ENCODE results near the gene ACSF2.

ACSF2 gene

DNA sequence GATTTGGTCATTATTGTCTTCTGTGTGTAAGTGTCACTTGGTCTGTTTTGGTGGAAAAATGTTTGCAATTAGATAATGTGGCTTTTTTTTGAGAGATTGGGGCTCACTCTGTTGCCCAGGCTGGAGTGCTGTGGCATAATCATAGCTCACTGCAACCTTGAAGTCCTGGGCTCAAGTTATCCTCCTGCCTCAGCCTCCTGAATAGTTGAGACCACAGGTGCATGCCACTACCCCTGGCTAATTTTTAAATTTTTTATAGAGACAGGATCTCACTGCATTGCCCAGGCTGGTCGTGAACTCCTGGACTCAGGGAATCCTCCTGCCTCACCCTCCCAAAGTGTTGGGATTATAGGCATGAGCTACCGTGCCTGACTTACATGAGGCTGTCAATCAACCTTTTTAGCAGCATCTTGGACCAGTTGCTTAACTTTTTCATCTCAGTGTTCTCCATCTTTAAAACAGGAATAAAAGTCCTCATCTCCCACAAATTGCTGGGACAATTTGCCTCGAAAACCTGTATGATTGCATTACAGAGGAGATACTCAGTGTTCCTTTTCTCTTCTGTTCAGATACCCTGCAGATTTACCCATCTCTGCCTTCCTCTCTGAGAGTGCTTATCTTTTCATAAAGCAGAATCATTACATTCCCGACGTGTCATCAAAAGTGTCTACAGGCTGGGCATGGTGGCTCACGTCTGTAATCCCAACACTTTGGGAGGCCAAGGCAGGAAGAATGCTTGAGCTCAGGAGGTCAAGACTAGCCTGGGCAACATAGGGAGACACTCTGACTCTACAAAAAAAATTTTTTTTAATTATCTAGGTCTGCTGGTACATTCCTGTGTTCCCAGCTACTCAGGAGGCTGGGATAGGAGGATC, 19.1 kb downstream of the ACSF2 start:
- H3K36me3 ChIP-seq (ENCODE audit: control insufficient read depth, insufficient read depth, low read length) = no peaks in the 10 kb centered on the region
- no peaks in the 10 kb centered on the region for H3K9me3 ChIP-seq (ENCODE audit: control insufficient read depth, low read length)
- no peak overlapping the region for H3K27ac ChIP-seq
- peaks cover 13% of the 10 kb centered on the region for H3K4me1 ChIP-seq
- peaks cover 11% of the 10 kb centered on the region for H3K79me2 ChIP-seq
- no peak overlapping the region for H3K4me2 ChIP-seq (ENCODE audit: low read length)
- no peak overlapping the region for H3K4me3 ChIP-seq (ENCODE audit: low read depth, low read length)
- H2AFZ ChIP-seq = no peak overlapping the region
- no peak for TF ChIP-seq CTCF (IDR thresholded peaks at IDR 0.05)
- H3K27me3 ChIP-seq (ENCODE audit: control insufficient read depth, insufficient read depth, low read length) = no peaks in the 10 kb centered on the region
- H3K9ac ChIP-seq = no peak overlapping the region

DNA sequence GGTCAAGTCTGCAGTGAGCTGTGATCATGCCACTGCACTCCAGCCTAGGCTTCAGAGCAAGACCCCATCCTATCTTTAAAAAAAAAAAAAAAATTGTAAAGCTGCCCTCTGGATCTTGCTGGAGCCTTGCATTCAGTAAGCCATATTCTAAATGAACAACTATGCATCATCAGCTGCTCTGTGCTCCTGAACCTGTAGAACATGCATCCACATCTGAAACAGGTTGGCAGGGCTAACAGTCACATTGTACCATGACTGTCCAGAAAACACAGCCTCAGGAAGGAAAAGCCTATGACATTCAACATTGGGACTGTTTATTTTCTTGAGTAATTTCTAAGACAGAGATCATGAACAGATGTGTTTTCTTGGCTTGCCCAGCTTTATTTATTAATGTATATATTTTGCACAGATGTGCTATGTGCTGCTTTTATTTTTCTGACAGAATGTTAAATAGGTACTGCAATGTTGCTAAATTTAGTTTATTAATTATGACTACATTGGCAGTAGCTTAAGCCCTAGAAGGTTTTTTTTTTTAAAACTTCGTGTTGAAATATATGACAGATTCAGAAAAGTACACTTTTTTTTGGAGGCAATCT, 19.8 kb downstream of the ACSF2 start:
- Histone ChIP-seq H3K9ac (no peak overlapping the region), H3K4me3 (ENCODE audit: low read depth, low read length) (no peak overlapping the region), H3K79me2 (peaks cover 17% of the 10 kb centered on the region), H3K9me3 (ENCODE audit: control insufficient read depth, low read length) (no peaks in the 10 kb centered on the region), H3K4me1 (peaks cover 7% of the 10 kb centered on the region), H3K4me2 (ENCODE audit: low read length) (no peak overlapping the region), H2AFZ (no peak overlapping the region), H3K27me3 (ENCODE audit: control insufficient read depth, insufficient read depth, low read length) (no peaks in the 10 kb centered on the region), H3K36me3 (ENCODE audit: control insufficient read depth, insufficient read depth, low read length) (no peaks in the 10 kb centered on the region), H3K27ac (no peak overlapping the region)
- no peak for TF ChIP-seq CTCF (IDR thresholded peaks at IDR 0.05)

DNA sequence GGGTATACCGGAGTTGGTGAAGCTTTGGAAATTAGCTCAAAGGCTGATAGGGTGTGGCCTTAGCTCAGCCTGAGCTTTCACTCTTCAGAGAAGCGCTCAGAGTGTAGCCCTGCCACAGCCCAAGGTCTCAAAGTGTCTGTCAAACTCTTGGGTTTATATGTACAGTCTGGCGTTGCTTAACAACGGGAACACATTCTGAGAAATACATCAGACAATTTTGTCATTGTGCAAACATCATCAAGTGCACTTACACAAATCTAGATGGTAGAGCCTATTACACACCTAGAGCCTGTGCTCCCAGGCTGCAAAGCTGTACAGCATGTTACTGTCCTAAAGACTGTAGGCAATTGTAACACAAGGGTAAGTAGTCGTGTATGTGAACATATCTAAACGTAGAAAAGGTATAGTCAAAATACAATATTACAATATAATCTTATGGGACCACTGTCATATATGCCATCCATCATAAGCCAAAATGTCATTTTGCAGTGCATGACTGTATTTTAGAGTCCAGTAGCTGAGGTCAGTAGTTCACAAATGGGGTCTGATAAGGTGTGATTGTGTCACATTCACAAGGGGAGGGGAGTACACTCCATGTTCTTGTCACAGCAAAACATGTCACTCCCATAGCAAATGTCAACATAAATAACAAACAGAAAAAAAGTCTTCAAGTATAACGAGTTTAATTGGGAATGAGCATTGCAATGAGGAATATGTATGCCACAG, 22.0 kb downstream of the ACSF2 start:
- Histone ChIP-seq H2AFZ (no peak overlapping the region), H3K27ac (no peak overlapping the region), H3K4me1 (no peaks in the 10 kb centered on the region), H3K4me2 (ENCODE audit: low read length) (no peak overlapping the region), H3K9ac (no peak overlapping the region), H3K27me3 (ENCODE audit: control insufficient read depth, insufficient read depth, low read length) (no peaks in the 10 kb centered on the region), H3K9me3 (ENCODE audit: control insufficient read depth, low read length) (no peaks in the 10 kb centered on the region), H3K79me2 (peaks cover 9% of the 10 kb centered on the region), H3K36me3 (ENCODE audit: control insufficient read depth, insufficient read depth, low read length) (no peaks in the 10 kb centered on the region), H3K4me3 (ENCODE audit: low read depth, low read length) (no peak overlapping the region)
- no peak for TF ChIP-seq CTCF (IDR thresholded peaks at IDR 0.05)

GRCh38 chr17:50448643-50449042, 22.6 kb downstream of the ACSF2 start:
- Histone ChIP-seq H3K79me2 (peaks cover 9% of the 10 kb centered on the region), H2AFZ (no peak overlapping the region), H3K4me2 (ENCODE audit: low read length) (no peak overlapping the region), H3K9ac (no peak overlapping the region), H3K27ac (no peak overlapping the region), H3K27me3 (ENCODE audit: control insufficient read depth, insufficient read depth, low read length) (no peaks in the 10 kb centered on the region), H3K4me3 (ENCODE audit: low read depth, low read length) (no peak overlapping the region), H3K4me1 (no peaks in the 10 kb centered on the region), H3K9me3 (ENCODE audit: control insufficient read depth, low read length) (no peaks in the 10 kb centered on the region), H3K36me3 (ENCODE audit: control insufficient read depth, insufficient read depth, low read length) (no peaks in the 10 kb centered on the region)
- TF ChIP-seq CTCF (IDR thresholded peaks at IDR 0.05) = no peak

Measured in parathyroid adenoma (tissue), 2 donors.